Keratinocyte (primary cell): ENCODE data around the gene FBXL5. TPM values are rescaled to one million over a fixed set of nuclear protein-coding genes. Genes with fewer than 3 reads are reported as not detected.

Experiments
- DNase-seq: peaks from one replicate; pipeline ENCODE4 v3.0.0-alpha.2; 2011; ENCODE audit warnings: low read depth, missing footprints, low spot score
- FAIRE-seq: peaks from 2 replicates; lab custom pipeline; 2011; peaks lifted over from hg19 to GRCh38; lab: Jason Lieb, UNC
- H2AFZ ChIP-seq: 2 replicates; pipeline ENCODE4 v1.6.0; 2012; ENCODE audit warnings: low read length, control low read depth, inconsistent platforms; ENCODE audit not compliant: control insufficient read depth
- H3K27ac ChIP-seq: 2 replicates; pipeline ENCODE4 v1.5.1; 2011; ENCODE audit warnings: low read length; ENCODE audit not compliant: control insufficient read depth, insufficient read depth
- H3K27me3 ChIP-seq: 3 replicates; pipeline ENCODE4 v1.6.0; 2011; ENCODE audit warnings: low read length; ENCODE audit not compliant: control insufficient read depth, insufficient read depth; ENCODE audit errors: extremely low read depth
- H3K36me3 ChIP-seq, 2 experiments: 2 replicates in 1 of 2; 3 replicates in 1 of 2; pipeline ENCODE4 v1.5.1; 2011; ENCODE audit warnings: low read length in 2 of 2, mild to moderate bottlenecking in 1 of 2; ENCODE audit not compliant: control insufficient read depth in 2 of 2, insufficient read depth in 2 of 2; ENCODE audit errors: extremely low read depth in 1 of 2
- H3K4me1 ChIP-seq: 3 replicates; pipeline ENCODE4 v1.5.1; 2011; ENCODE audit warnings: low read length; ENCODE audit not compliant: control insufficient read depth, insufficient read depth; ENCODE audit errors: extremely low read depth
- H3K4me2 ChIP-seq: 3 replicates; pipeline ENCODE4 v1.6.0; 2011; ENCODE audit warnings: low read depth, low read length; ENCODE audit not compliant: control insufficient read depth, insufficient read depth; ENCODE audit errors: extremely low read depth
- H3K4me3 ChIP-seq, 3 experiments: fragments of 200-600 bp in 1 of 3; sonication (generic) in 1 of 3; 2 replicates in 2 of 3; 3 replicates in 1 of 3; pipeline ENCODE4 v1.5.1; 2011 to 2016; ENCODE audit warnings: low read length in 3 of 3, mild to moderate bottlenecking in 3 of 3, control low read depth in 2 of 3, inconsistent platforms in 1 of 3, low read depth in 1 of 3, mixed read lengths in 1 of 3, mixed run types in 1 of 3, moderate library complexity in 1 of 3; ENCODE audit not compliant: control insufficient read depth in 2 of 3, insufficient read depth in 2 of 3; ENCODE audit errors: extremely low read depth in 1 of 3
- H3K79me2 ChIP-seq: 2 replicates; pipeline ENCODE4 v1.6.0; 2012; ENCODE audit warnings: low read length; ENCODE audit not compliant: control insufficient read depth, insufficient read depth
- H3K9ac ChIP-seq: 3 replicates; pipeline ENCODE4 v1.6.0; 2011; ENCODE audit warnings: low read length; ENCODE audit not compliant: control insufficient read depth, insufficient read depth; ENCODE audit errors: extremely low read depth
- H3K9me1 ChIP-seq: 3 replicates; pipeline ENCODE4 v1.6.0; 2011; ENCODE audit warnings: low read length; ENCODE audit not compliant: control insufficient read depth, insufficient read depth; ENCODE audit errors: extremely low read depth
- H3K9me3 ChIP-seq: 2 replicates; pipeline ENCODE4 v1.5.1; 2012; ENCODE audit warnings: low read depth, low read length; ENCODE audit not compliant: control insufficient read depth
- H4K20me1 ChIP-seq: 3 replicates; pipeline ENCODE4 v1.6.0; 2011; ENCODE audit warnings: low read length; ENCODE audit not compliant: control insufficient read depth, insufficient read depth; ENCODE audit errors: extremely low read depth
- CTCF ChIP-seq, 3 experiments: IDR thresholded peaks in 1 of 3; conservative IDR thresholded peaks in 1 of 3; optimal IDR thresholded peaks in 1 of 3; 2 replicates in 2 of 3; 3 replicates in 1 of 3; pipeline versions ENCODE3 to v1.5.1; 2011; ENCODE audit warnings: low read length in 3 of 3, mild to moderate bottlenecking in 3 of 3, moderate library complexity in 2 of 3, control low read depth in 1 of 3, inconsistent platforms in 1 of 3; ENCODE audit not compliant: insufficient read depth in 2 of 3; ENCODE audit errors: extremely low read depth in 1 of 3
- EZH2 ChIP-seq: IDR thresholded peaks from one replicate; pipeline ENCODE4 v1.6.1; 2012; ENCODE audit warnings: inconsistent platforms, mild to moderate bottlenecking, low read length, moderate library complexity
- dilution Hi-C: fragments of 300-500 bp; cut with MboI; formaldehyde crosslinking; loops from one replicate; pipeline ENCODE4 v1.7.0; 2020; ENCODE audit warnings: low sequenced_read_pairs; ENCODE audit not compliant: extremely low pct_ligation_motif_present
- polyA plus RNA-seq, 5 experiments: library from polyadenylated mRNA; depleted of rRNA in 3 of 5; stranded (reverse) in 3 of 5; stranded (forward) in 1 of 5; unstranded in 1 of 5; fragments of >200 nt; gene quantifications; 1 replicate in 1 of 5; 2 replicates in 3 of 5; 3 replicates in 1 of 5; pipeline versions ENCODE4 v1.2.1 to v1.2.3, GENCODE V29; 2011 to 2012; ENCODE audit warnings: missing spikeins in 2 of 5, low read depth in 1 of 5, low replicate concordance in 1 of 5

Gene FBXL5
- polyA plus RNA-seq, 1 donor (not counting 4 experiments of a cell fraction or from before 2014, with no cell fraction given) = 63.1 TPM

- no peak overlapping the region for H2AFZ ChIP-seq
- peak overlapping the region in 2 of 3 experiments; percentile 15 to 39 for H3K4me3 ChIP-seq
- no peak for TF ChIP-seq CTCF (optimal IDR thresholded peaks at IDR 0.05 in 1 of 3, IDR thresholded peaks at IDR 0.05 in 1 of 3, conservative IDR thresholded peaks at IDR 0.05 in 1 of 3; ENCODE audit: extremely low read depth in 1 of 3, insufficient read depth in 2 of 3, low read length in 3 of 3)
- TF ChIP-seq EZH2 = no peak
- H3K9me1 ChIP-seq = no peaks in the 10 kb centered on the region
- no peaks in the 10 kb centered on the region for H3K9me3 ChIP-seq
- peak overlapping the region; percentile 69 for H3K4me2 ChIP-seq
- H4K20me1 ChIP-seq = no peaks in the 10 kb centered on the region
- dilution Hi-C loops = no loop called here
- H3K27me3 ChIP-seq = no peaks in the 10 kb centered on the region
- H3K9ac ChIP-seq = peak overlapping the region; percentile 38
- peaks cover 15% of the 10 kb centered on the region for H3K79me2 ChIP-seq
- peak overlapping the region; percentile 88 for H3K27ac ChIP-seq
- DNase-seq = peak; percentile 64
- peaks cover 50% of the 10 kb centered on the region for H3K4me1 ChIP-seq
- FAIRE-seq = peak; percentile 90
- H3K36me3 ChIP-seq = peaks cover 0 to 11% of the 10 kb centered on the region in 2 experiments
Observed at GRCh38 chr4:15690020-15690809, 35.1 kb upstream of the FBXL5 start.

GRCh38 chr4:15689540-15689939, 34.4 kb upstream of the FBXL5 start:
- H3K27me3 ChIP-seq = no peaks in the 10 kb centered on the region
- no peaks in the 10 kb centered on the region for H3K9me3 ChIP-seq
- H3K9ac ChIP-seq = no peak overlapping the region
- H4K20me1 ChIP-seq = no peaks in the 10 kb centered on the region
- TF ChIP-seq CTCF (optimal IDR thresholded peaks at IDR 0.05 in 1 of 3, IDR thresholded peaks at IDR 0.05 in 1 of 3, conservative IDR thresholded peaks at IDR 0.05 in 1 of 3; ENCODE audit: extremely low read depth in 1 of 3, insufficient read depth in 2 of 3, low read length in 3 of 3) (no peak), EZH2 (no peak)
- H2AFZ ChIP-seq = no peak overlapping the region
- DNase-seq (no peak), FAIRE-seq (no peak)
- dilution Hi-C loops = no loop called here
- H3K27ac ChIP-seq = peak overlapping the region; percentile 88
- H3K36me3 ChIP-seq = peaks cover 0 to 11% of the 10 kb centered on the region in 2 experiments
- no peak overlapping the region for H3K4me3 ChIP-seq
- peaks cover 22% of the 10 kb centered on the region for H3K79me2 ChIP-seq
- H3K9me1 ChIP-seq = no peaks in the 10 kb centered on the region
- H3K4me2 ChIP-seq = no peak overlapping the region
- peaks cover 51% of the 10 kb centered on the region for H3K4me1 ChIP-seq
